ENCODE data around the gene FLOT1.
"Not testable (repeated sequence)": the region's sequence is repeated elsewhere in the genome, so short reads cannot be mapped to it uniquely, and the experiment has no call there.

Gene FLOT1

GRCh38 chr6:30721198-30722024, 21.1 kb downstream of the FLOT1 start:
- 0 to 1% methylated on average over 30 to 43 of the region's 71 CpGs for WGBS, 2 experiments (ENCODE audit: insufficient coverage in 2 of 2)

DNA sequence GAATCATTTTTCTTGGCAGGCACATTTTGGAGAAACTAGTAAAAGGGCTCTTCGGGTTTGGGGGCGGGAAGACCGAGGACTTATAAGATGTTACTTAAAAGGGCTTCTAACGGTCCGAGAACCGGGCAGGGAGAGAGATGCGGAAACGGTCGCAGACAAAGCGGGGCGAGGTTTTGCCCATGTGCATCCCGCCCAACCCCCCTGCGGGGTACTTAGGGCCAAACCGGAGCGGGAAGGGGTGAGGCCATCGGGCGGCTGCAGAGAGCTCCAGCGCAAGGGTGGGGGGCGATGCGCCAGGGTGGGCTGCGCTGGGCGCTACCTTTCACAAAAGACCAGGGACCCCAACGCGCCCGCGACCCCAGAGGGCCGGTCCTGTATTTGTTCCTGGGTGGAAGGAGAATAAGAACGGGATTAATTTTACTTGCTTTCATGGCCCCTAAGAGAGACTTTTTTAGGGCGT, 21.7 kb downstream of the FLOT1 start:
- H3K4me3 ChIP-seq (ENCODE audit: extremely low read depth, insufficient read depth, low read length, poor library complexity, severe bottlenecking): peak overlapping the region; percentile 93
- 0% methylated on average over 21 to 27 of the region's 29 CpGs for WGBS, 2 experiments (ENCODE audit: insufficient coverage in 2 of 2)
- H3K36me3 ChIP-seq (ENCODE audit: control insufficient read depth, insufficient read depth, low read length): peaks cover 49% of the 10 kb centered on the region
- H3K4me1 ChIP-seq (ENCODE audit: control insufficient read depth, insufficient read depth, low read length, poor library complexity, severe bottlenecking): peaks cover 38% of the 10 kb centered on the region
- H3K27ac ChIP-seq (ENCODE audit: low read depth, low read length, severe bottlenecking): peak overlapping the region; percentile 97
- H3K9me3 ChIP-seq (ENCODE audit: control insufficient read depth, low read length): no peaks in the 10 kb centered on the region

More at GRCh38 chr6:30721198-30722024, 21.1 kb downstream of the FLOT1 start:
- peaks cover 34% of the 10 kb centered on the region for H3K4me1 ChIP-seq (ENCODE audit: control insufficient read depth, insufficient read depth, low read length, poor library complexity, severe bottlenecking)
- peaks cover 47% of the 10 kb centered on the region for H3K36me3 ChIP-seq (ENCODE audit: control insufficient read depth, insufficient read depth, low read length)
- peak overlapping the region; percentile 97 for H3K27ac ChIP-seq (ENCODE audit: low read depth, low read length, severe bottlenecking)
- peak overlapping the region; percentile 93 for H3K4me3 ChIP-seq (ENCODE audit: extremely low read depth, insufficient read depth, low read length, poor library complexity, severe bottlenecking)
- no peaks in the 10 kb centered on the region for H3K9me3 ChIP-seq (ENCODE audit: control insufficient read depth, low read length)

- H3K4me1 ChIP-seq (ENCODE audit: control insufficient read depth, insufficient read depth, low read length, poor library complexity, severe bottlenecking): peaks cover 31% of the 10 kb centered on the region
- peaks cover 51% of the 10 kb centered on the region for H3K36me3 ChIP-seq (ENCODE audit: control insufficient read depth, insufficient read depth, low read length)
- H3K9me3 ChIP-seq (ENCODE audit: control insufficient read depth, low read length): no peaks in the 10 kb centered on the region
- 0% methylated on average over 27 to 31 of the region's 38 CpGs for WGBS, 2 experiments (ENCODE audit: insufficient coverage in 2 of 2)
- peak within 1 kb of the TSS; percentile 93 for H3K4me3 ChIP-seq (ENCODE audit: extremely low read depth, insufficient read depth, low read length, poor library complexity, severe bottlenecking)
- H3K27ac ChIP-seq (ENCODE audit: low read depth, low read length, severe bottlenecking): peak within 1 kb of the TSS; percentile 97
Observed at GRCh38 chr6:30719791-30720737, 22.4 kb downstream of the FLOT1 start, which contains the start of gene TUBB. TUBB (plus strand) TSS chr6:30720352; CDS start chr6:30720507, 155 bp downstream.

DNA sequence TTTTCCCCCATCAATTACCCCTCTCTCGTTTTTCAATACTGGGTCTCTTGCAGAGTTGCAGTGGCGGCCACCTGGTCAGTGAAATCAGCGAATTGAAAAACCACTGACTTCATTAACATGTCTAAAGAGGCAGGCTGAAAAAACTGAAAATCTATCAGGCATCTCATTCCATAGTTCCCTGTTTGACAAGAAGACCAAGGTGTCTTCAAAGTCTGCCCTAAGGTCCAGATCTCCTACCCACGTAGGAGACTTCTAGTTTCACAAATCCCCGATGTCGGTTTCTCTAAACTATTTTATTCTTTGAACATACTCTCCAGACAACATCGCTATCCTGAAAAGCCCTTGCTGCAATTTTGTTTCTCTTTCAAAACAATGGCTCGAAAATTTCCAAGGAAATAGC, 23.1 kb downstream of the FLOT1 start:
- WGBS, 2 experiments (ENCODE audit: insufficient coverage in 2 of 2): 6 to 8% methylated on average over 7 to 8 of the region's 8 CpGs
- H3K4me1 ChIP-seq (ENCODE audit: control insufficient read depth, insufficient read depth, low read length, poor library complexity, severe bottlenecking): peaks cover 27% of the 10 kb centered on the region
- no peaks in the 10 kb centered on the region for H3K9me3 ChIP-seq (ENCODE audit: control insufficient read depth, low read length)
- peak overlapping the region; percentile 93 for H3K4me3 ChIP-seq (ENCODE audit: extremely low read depth, insufficient read depth, low read length, poor library complexity, severe bottlenecking)
- peaks cover 51% of the 10 kb centered on the region for H3K36me3 ChIP-seq (ENCODE audit: control insufficient read depth, insufficient read depth, low read length)
- peak overlapping the region; percentile 97 for H3K27ac ChIP-seq (ENCODE audit: low read depth, low read length, severe bottlenecking)

DNA sequence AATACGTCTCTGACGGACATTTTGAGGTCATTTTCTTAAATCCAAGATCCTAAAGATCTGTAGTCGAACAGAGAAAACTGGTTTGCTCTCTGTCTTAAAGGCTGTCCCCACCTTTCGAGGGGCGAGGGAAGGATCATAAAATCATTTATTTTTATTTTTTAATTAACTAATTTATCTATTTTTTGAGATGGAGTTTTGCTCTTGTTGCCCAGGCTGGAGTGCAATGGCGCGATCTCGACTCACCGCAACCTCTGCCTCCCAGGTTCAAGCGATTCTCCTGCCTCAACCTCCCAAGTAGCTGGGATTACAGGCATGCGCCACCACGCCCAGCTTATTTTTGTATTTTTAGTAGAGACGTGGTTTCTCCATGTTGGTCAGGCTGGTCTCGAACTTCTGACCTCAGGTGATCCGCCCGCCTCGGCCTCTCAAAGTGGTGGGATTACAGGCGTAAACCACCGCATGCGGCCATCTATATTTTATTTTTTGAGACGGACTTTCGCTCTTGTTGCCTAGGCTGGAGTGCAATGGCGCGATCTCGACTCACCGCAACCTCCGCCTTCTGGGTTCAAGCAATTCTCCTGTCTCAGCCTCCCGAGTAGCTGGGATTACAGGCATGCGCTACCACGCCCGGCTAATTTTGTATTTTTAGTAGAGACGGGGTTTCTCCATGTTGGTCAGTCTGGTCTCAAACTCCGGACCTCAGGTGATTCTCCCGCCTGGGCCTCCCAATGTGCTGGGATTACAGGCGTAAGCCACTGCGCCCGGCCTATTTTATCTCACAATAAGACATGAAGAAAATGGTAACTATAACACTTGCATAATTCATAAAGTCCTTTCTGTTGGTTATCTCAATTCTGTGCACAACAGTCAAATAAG, 24.4 kb downstream of the FLOT1 start:
- Histone ChIP-seq H3K36me3 (ENCODE audit: control insufficient read depth, insufficient read depth, low read length) (peaks cover 51% of the 10 kb centered on the region), H3K27ac (ENCODE audit: low read depth, low read length, severe bottlenecking) (peak overlapping the region; percentile 89), H3K4me1 (ENCODE audit: control insufficient read depth, insufficient read depth, low read length, poor library complexity, severe bottlenecking) (peaks cover 16% of the 10 kb centered on the region), H3K4me3 (ENCODE audit: extremely low read depth, insufficient read depth, low read length, poor library complexity, severe bottlenecking) (peak overlapping the region; percentile 38)
- 84 to 89% methylated on average over 24 of the region's 37 CpGs for WGBS, 2 experiments (ENCODE audit: insufficient coverage in 2 of 2)
- not testable (repeated sequence) for H3K9me3 ChIP-seq (ENCODE audit: control insufficient read depth, low read length)

DNA sequence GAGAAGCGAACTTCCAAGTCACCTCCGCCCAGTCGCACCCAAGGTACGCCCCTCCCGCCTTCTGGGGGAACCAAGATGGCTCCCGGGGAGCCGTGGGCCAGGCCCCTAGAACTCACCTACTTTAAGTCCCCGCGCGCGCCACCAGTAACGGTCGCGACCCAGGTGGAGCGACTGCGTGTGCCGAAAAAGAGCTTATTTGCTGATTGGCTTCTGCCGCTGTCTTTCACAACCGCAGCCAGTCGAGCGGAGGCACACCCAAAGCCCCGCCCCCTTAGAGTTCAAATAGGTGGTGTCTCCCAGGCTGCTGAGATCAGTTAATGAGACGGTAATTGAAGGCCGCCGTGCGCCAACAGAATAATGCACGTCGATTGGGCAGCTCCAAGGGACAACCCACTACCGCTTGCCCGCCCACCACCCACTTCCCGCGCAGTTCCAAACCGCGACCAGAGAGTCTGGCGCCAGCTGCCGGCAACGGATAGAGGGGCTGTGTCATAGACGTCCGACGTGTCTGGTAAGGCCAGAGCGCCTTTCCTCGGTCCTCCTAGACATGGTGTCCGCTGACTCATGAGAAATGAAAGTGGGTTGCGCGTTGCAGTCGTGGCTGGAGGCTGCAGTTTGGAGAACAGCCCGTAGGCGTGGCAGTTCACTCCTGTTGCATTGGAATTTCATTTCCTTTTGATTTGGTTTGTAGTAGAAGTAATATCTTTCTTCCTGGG, 25.2 kb downstream of the FLOT1 start, which contains the start of gene MDC1:
Gene MDC1 (minus strand): TSS at position 153 of the 716 bp plus-strand sequence. CDS start 2,106 bp downstream, outside the sequence.
- H3K36me3 ChIP-seq (ENCODE audit: control insufficient read depth, insufficient read depth, low read length): peaks cover 51% of the 10 kb centered on the region
- H3K9me3 ChIP-seq (ENCODE audit: control insufficient read depth, low read length): no peaks in the 10 kb centered on the region
- peaks cover 12% of the 10 kb centered on the region for H3K4me1 ChIP-seq (ENCODE audit: control insufficient read depth, insufficient read depth, low read length, poor library complexity, severe bottlenecking)
- peak within 1 kb of the TSS; percentile 80 for H3K4me3 ChIP-seq (ENCODE audit: extremely low read depth, insufficient read depth, low read length, poor library complexity, severe bottlenecking)
- H3K27ac ChIP-seq (ENCODE audit: low read depth, low read length, severe bottlenecking): peak within 1 kb of the TSS; percentile 89
- 0% methylated on average over 44 of the region's 48 CpGs for WGBS, 2 experiments (ENCODE audit: insufficient coverage in 2 of 2)

DNA sequence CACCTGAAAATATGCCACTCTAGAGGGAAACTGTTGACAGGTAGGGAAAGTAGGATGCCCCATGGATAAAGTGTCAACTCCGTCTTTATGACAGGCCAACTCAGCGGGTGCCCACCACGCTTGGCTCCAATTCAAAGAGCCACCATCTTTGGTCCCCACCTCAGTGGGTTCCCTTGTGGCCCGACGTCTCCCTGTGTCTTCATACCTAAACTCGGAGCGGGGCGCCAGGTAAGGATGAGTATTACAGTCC, 25.7 kb downstream of the FLOT1 start:
- Histone ChIP-seq H3K36me3 (ENCODE audit: control insufficient read depth, insufficient read depth, low read length) (peaks cover 51% of the 10 kb centered on the region), H3K27ac (ENCODE audit: low read depth, low read length, severe bottlenecking) (peak overlapping the region; percentile 87), H3K9me3 (ENCODE audit: control insufficient read depth, low read length) (no peaks in the 10 kb centered on the region), H3K4me1 (ENCODE audit: control insufficient read depth, insufficient read depth, low read length, poor library complexity, severe bottlenecking) (peaks cover 12% of the 10 kb centered on the region), H3K4me3 (ENCODE audit: extremely low read depth, insufficient read depth, low read length, poor library complexity, severe bottlenecking) (peak overlapping the region; percentile 80)
- WGBS, 2 experiments (ENCODE audit: insufficient coverage in 2 of 2): 1 to 3% methylated on average over 8 of the region's 8 CpGs

DNA sequence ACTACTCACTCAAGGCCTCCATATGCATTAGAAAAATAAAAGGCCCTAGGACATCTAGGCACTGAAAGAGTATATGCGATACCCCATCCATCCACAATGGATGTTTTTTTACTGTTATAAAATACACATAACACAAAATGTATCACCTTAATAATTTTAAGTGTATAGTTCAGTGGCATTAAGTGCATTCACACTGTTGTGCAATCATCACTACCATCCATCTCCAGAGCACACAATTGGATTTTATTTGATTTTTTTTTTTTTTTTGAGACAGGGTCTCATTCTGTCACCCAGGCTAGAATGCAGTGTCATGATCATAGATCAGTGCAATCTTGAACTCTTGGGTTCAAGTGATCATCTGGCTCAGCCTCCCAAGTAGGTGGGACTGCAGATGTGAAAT, 28.2 kb downstream of the FLOT1 start:
- Histone ChIP-seq H3K27ac (ENCODE audit: low read depth, low read length, severe bottlenecking) (no peak overlapping the region), H3K4me3 (ENCODE audit: extremely low read depth, insufficient read depth, low read length, poor library complexity, severe bottlenecking) (no peak overlapping the region), H3K4me1 (ENCODE audit: control insufficient read depth, insufficient read depth, low read length, poor library complexity, severe bottlenecking) (peaks cover 10% of the 10 kb centered on the region), H3K36me3 (ENCODE audit: control insufficient read depth, insufficient read depth, low read length) (peaks cover 61% of the 10 kb centered on the region), H3K9me3 (ENCODE audit: control insufficient read depth, low read length) (no peaks in the 10 kb centered on the region)
- no CpG with 5 or more reads among the region's 1 CpG for WGBS, 2 experiments (ENCODE audit: insufficient coverage in 2 of 2)

- no peaks in the 10 kb centered on the region for H3K9me3 ChIP-seq (ENCODE audit: control insufficient read depth, low read length)
- WGBS, 2 experiments (ENCODE audit: insufficient coverage in 2 of 2): 95 to 97% methylated on average over 7 of the region's 7 CpGs
- H3K4me1 ChIP-seq (ENCODE audit: control insufficient read depth, insufficient read depth, low read length, poor library complexity, severe bottlenecking): peaks cover 5% of the 10 kb centered on the region
- H3K36me3 ChIP-seq (ENCODE audit: control insufficient read depth, insufficient read depth, low read length): peaks cover 79% of the 10 kb centered on the region
- no peak overlapping the region for H3K27ac ChIP-seq (ENCODE audit: low read depth, low read length, severe bottlenecking)
- H3K4me3 ChIP-seq (ENCODE audit: extremely low read depth, insufficient read depth, low read length, poor library complexity, severe bottlenecking): no peak overlapping the region
Observed at GRCh38 chr6:30712441-30712945, 30.0 kb downstream of the FLOT1 start.

Data from mesodermal cell (in vitro differentiated cells).